H9 (cell line): Measurements from ENCODE around the gene SEC23IP. TPM values are rescaled to one million over a fixed set of nuclear protein-coding genes. Genes with fewer than 3 reads are reported as not detected.

Source experiments
- DNase-seq: peaks from one replicate; pipeline ENCODE4 v3.0.0-alpha.2; 2017
- H2AFZ ChIP-seq: one replicate; pipeline ENCODE4 v1.6.1; 2013; ENCODE audit warnings: mild to moderate bottlenecking, low read length, control low read depth, moderate library complexity
- H2AK5ac ChIP-seq: 2 replicates; pipeline ENCODE4 v1.6.1; 2013; ENCODE audit warnings: low read length, control low read depth, mixed read lengths; ENCODE audit not compliant: insufficient read length
- H2BK120ac ChIP-seq: one replicate; pipeline ENCODE4 v1.6.1; 2013; ENCODE audit warnings: low read depth, mild to moderate bottlenecking, low read length, control low read depth, inconsistent platforms; ENCODE audit not compliant: poor library complexity, severe bottlenecking
- H2BK12ac ChIP-seq: 2 replicates; pipeline ENCODE4 v1.6.1; 2013; ENCODE audit warnings: low read length, control low read depth, mixed read lengths, low read depth; ENCODE audit not compliant: insufficient read length
- H2BK15ac ChIP-seq: 2 replicates; pipeline ENCODE4 v1.6.1; 2013; ENCODE audit warnings: low read depth, low read length, control low read depth
- H2BK20ac ChIP-seq: one replicate; pipeline ENCODE4 v1.6.1; 2013; ENCODE audit warnings: low read depth, mild to moderate bottlenecking, low read length, control low read depth, inconsistent platforms; ENCODE audit not compliant: poor library complexity, severe bottlenecking
- H2BK5ac ChIP-seq: 2 replicates; pipeline ENCODE4 v1.6.1; 2013; ENCODE audit warnings: low read length, control low read depth, mixed read lengths; ENCODE audit not compliant: insufficient read length
- H3K14ac ChIP-seq: 2 replicates; pipeline ENCODE4 v1.6.1; 2013; ENCODE audit warnings: low read length, control low read depth; ENCODE audit not compliant: insufficient read depth
- H3K18ac ChIP-seq: 2 replicates; pipeline ENCODE4 v1.6.1; 2013; ENCODE audit warnings: low read depth, mild to moderate bottlenecking, mixed read lengths, low read length, control low read depth; ENCODE audit not compliant: insufficient read length
- H3K23ac ChIP-seq: 2 replicates; pipeline ENCODE4 v1.6.1; 2013; ENCODE audit warnings: low read length, control low read depth, mixed read lengths, low read depth; ENCODE audit not compliant: insufficient read length
- H3K23me2 ChIP-seq: 2 replicates; pipeline ENCODE4 v1.6.1; 2013; ENCODE audit warnings: low read depth, mild to moderate bottlenecking, mixed read lengths, low read length, control low read depth; ENCODE audit not compliant: insufficient read length, poor library complexity, severe bottlenecking
- H3K27ac ChIP-seq: 2 replicates; pipeline ENCODE4 v1.5.1; 2013; ENCODE audit warnings: low read length, control low read depth, mixed read lengths, low read depth; ENCODE audit not compliant: insufficient read length
- H3K27me3 ChIP-seq: 2 replicates; pipeline ENCODE4 v1.6.1; 2013; ENCODE audit warnings: low read length, control low read depth, inconsistent platforms; ENCODE audit not compliant: insufficient read depth
- H3K4ac ChIP-seq: 2 replicates; pipeline ENCODE4 v1.6.1; 2013; ENCODE audit warnings: low read depth, mild to moderate bottlenecking, control low read depth, inconsistent platforms, low read length, moderate library complexity
- H3K4me1 ChIP-seq: 2 replicates; pipeline ENCODE4 v1.6.1; 2013; ENCODE audit warnings: low read length, control low read depth, inconsistent platforms; ENCODE audit not compliant: insufficient read depth
- H3K4me2 ChIP-seq: 2 replicates; pipeline ENCODE4 v1.6.1; 2013; ENCODE audit warnings: low read length, control low read depth, mixed read lengths; ENCODE audit not compliant: insufficient read length, insufficient read depth
- H3K56ac ChIP-seq: 2 replicates; pipeline ENCODE4 v1.6.1; 2013; ENCODE audit warnings: low read depth, mild to moderate bottlenecking, mixed read lengths, low read length, control low read depth; ENCODE audit not compliant: insufficient read length
- H3K79me1 ChIP-seq: 2 replicates; pipeline ENCODE4 v1.6.1; 2013; ENCODE audit warnings: low read depth, mild to moderate bottlenecking, moderate library complexity, low read length, control low read depth, inconsistent platforms; ENCODE audit not compliant: insufficient read depth, poor library complexity, severe bottlenecking
- H3K79me2 ChIP-seq: 2 replicates; pipeline ENCODE4 v1.6.1; 2013; ENCODE audit warnings: low read length, control low read depth, inconsistent platforms; ENCODE audit not compliant: insufficient read depth
- H3K9ac ChIP-seq: 2 replicates; pipeline ENCODE4 v1.6.1; 2013; ENCODE audit warnings: low read length, control low read depth, mixed read lengths; ENCODE audit not compliant: insufficient read length; ENCODE audit errors: extremely low read depth
- H3K9me3 ChIP-seq: one replicate; pipeline ENCODE4 v1.6.1; 2013; ENCODE audit warnings: low read depth, low read length, inconsistent platforms; ENCODE audit not compliant: control insufficient read depth
- H3T11ph ChIP-seq: one replicate; pipeline ENCODE4 v1.6.1; 2013; ENCODE audit warnings: mild to moderate bottlenecking, low read length, control low read depth, inconsistent platforms
- H4K20me1 ChIP-seq: one replicate; pipeline ENCODE4 v1.6.1; 2013; ENCODE audit not compliant: control insufficient read depth, insufficient read length, insufficient read depth
- H4K5ac ChIP-seq: 2 replicates; pipeline ENCODE4 v1.6.1; 2013; ENCODE audit warnings: low read depth, mild to moderate bottlenecking, mixed read lengths, low read length, control low read depth; ENCODE audit not compliant: insufficient read length
- H4K8ac ChIP-seq: replicated peaks from 2 replicates; pipeline ENCODE4 v1.6.1; 2013; ENCODE audit warnings: low read length, control low read depth, mixed read lengths, low read depth; ENCODE audit not compliant: insufficient read length
- H4K91ac ChIP-seq: 2 replicates; pipeline ENCODE4 v1.6.1; 2013; ENCODE audit warnings: low read depth, mild to moderate bottlenecking, moderate library complexity, mixed read lengths, low read length, control low read depth; ENCODE audit not compliant: insufficient read length
- H3K27ac Mint-ChIP-seq, 3 experiments: 2 replicates in 2 of 3; 3 replicates in 1 of 3; pipeline ENCODE4 v1.8.0; 2020 to 2021; ENCODE audit warnings: mixed read lengths in 3 of 3, mild to moderate bottlenecking in 1 of 3, moderate library complexity in 1 of 3
- H3K27me3 Mint-ChIP-seq: 2 replicates; pipeline ENCODE4 v1.8.0; 2021; ENCODE audit warnings: low read depth, mild to moderate bottlenecking, moderate library complexity, mixed read lengths
- H3K36me3 Mint-ChIP-seq, 3 experiments: 2 replicates in 2 of 3; 3 replicates in 1 of 3; pipeline ENCODE4 v1.8.0; 2020 to 2021; ENCODE audit warnings: low read depth in 3 of 3, mixed read lengths in 3 of 3; ENCODE audit not compliant: insufficient read depth in 1 of 3
- H3K4me1 Mint-ChIP-seq, 2 experiments: 2 replicates each; pipeline ENCODE4 v1.8.0; 2020; ENCODE audit warnings: mixed read lengths in 2 of 2
- H3K4me3 Mint-ChIP-seq, 2 experiments: 2 replicates in 1 of 2; 3 replicates in 1 of 2; pipeline ENCODE4 v1.8.0; 2020 to 2021; ENCODE audit warnings: mild to moderate bottlenecking in 2 of 2, mixed read lengths in 2 of 2, moderate library complexity in 1 of 2
- H3K9me3 Mint-ChIP-seq, 2 experiments: 2 replicates in 1 of 2; 3 replicates in 1 of 2; pipeline ENCODE4 v1.8.0; 2020; ENCODE audit warnings: mild to moderate bottlenecking in 2 of 2, mixed read lengths in 2 of 2, moderate library complexity in 1 of 2
- WGBS: extraction: QIAGEN DNeasy Blood & Tissue Kit; methylation state at CpG from one replicate; pipeline ENCODE4 v1.1.7; 2013; ENCODE audit warnings: missing lambda C conversion rate, low lambda C conversion rate, mixed read lengths; ENCODE audit not compliant: insufficient read length; ENCODE audit errors: extremely low coverage; 5-methylcytosine and 5-hydroxymethylcytosine counted together
- total RNA-seq: library from RNA; stranded (reverse); gene quantifications from 2 replicates; pipeline ENCODE4 v1.2.1, GENCODE V29; 2021
- TF ChIP-seq, protein P1 (sequence below): fragments of 200-600 bp; sonication (generic); conservative IDR thresholded peaks from 3 replicates; pipeline ENCODE4 v1.8.0; 2021; ENCODE audit warnings: antibody characterized with exemption, mild to moderate bottlenecking

Gene SEC23IP
- total RNA-seq, 1 experiment from 2014 or later, result 93.0 TPM

DNA sequence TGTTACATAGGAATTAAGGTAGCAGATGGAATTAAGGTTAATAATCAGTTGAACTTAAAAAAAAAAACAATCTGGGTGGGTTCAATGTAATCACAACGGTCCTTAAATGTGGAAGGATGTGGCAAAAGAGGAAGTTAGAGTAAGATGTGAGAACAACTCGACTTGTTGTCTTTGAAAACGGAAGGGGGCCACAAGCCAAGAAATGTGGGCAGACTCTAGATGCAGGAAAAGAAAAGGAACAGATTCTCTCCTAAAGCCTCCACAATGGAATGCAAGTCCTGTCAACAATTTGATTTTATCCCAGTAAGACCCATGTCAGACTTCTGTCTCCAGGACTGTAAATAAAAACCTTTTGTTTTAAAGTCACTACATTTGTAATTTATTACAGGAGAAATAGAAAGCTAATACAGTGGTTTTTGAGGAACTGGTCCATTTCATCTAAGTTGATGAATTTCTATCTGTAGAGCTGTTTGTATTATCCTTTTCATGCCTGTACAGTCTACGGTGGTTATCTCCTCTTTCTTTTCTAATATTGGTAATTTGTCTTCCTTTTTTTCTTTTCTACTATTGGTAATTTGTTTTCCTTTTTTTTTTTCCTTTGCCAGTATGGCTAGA, 28.5 kb upstream of the SEC23IP start:
- no peak overlapping the region for H3T11ph ChIP-seq
- peaks cover 5% of the 10 kb centered on the region for H3K79me1 ChIP-seq
- no peak overlapping the region for H3K14ac ChIP-seq
- no peak overlapping the region for H3K4me2 ChIP-seq
- no peaks in the 10 kb centered on the region for H3K9me3 ChIP-seq
- H2BK5ac ChIP-seq, result no peak overlapping the region
- H2BK15ac ChIP-seq, result no peak overlapping the region
- H4K8ac ChIP-seq, result no peak overlapping the region
- no peak for DNase-seq
- Mint-ChIP-seq H3K27me3 (no peaks in the 10 kb centered on the region), H3K9me3 (peaks cover 14 to 16% of the 10 kb centered on the region in 2 experiments), H3K27ac (no peak overlapping the region), H3K4me1 (peaks cover 29 to 32% of the 10 kb centered on the region in 2 experiments), H3K4me3 (no peak overlapping the region; a peak in 1 of 5 replicates), H3K36me3 (peaks cover 29 to 32% (median 29%) of the 10 kb centered on the region in 3 experiments)
- H3K27me3 ChIP-seq, result no peaks in the 10 kb centered on the region
- H3K27ac ChIP-seq, result no peak overlapping the region
- no peak overlapping the region for H3K23ac ChIP-seq
- no peak overlapping the region for H3K18ac ChIP-seq
- H2AK5ac ChIP-seq, result no peak overlapping the region
- H3K79me2 ChIP-seq, result peaks cover 36% of the 10 kb centered on the region
- H4K91ac ChIP-seq, result no peak overlapping the region
- H2AFZ ChIP-seq, result no peak overlapping the region
- no CpG with 5 or more reads among the region's 4 CpGs for WGBS
- no peak overlapping the region for H2BK120ac ChIP-seq
- no peaks in the 10 kb centered on the region for H3K23me2 ChIP-seq
- H2BK12ac ChIP-seq, result no peak overlapping the region
- H2BK20ac ChIP-seq, result no peak overlapping the region
- H3K4me1 ChIP-seq, result peaks cover 2% of the 10 kb centered on the region; the same call in 1 of the 2 replicates
- no peak overlapping the region for H3K4ac ChIP-seq
- H4K20me1 ChIP-seq, result no peaks in the 10 kb centered on the region
- no peak overlapping the region for H3K9ac ChIP-seq
- TF ChIP-seq, protein P1, sequence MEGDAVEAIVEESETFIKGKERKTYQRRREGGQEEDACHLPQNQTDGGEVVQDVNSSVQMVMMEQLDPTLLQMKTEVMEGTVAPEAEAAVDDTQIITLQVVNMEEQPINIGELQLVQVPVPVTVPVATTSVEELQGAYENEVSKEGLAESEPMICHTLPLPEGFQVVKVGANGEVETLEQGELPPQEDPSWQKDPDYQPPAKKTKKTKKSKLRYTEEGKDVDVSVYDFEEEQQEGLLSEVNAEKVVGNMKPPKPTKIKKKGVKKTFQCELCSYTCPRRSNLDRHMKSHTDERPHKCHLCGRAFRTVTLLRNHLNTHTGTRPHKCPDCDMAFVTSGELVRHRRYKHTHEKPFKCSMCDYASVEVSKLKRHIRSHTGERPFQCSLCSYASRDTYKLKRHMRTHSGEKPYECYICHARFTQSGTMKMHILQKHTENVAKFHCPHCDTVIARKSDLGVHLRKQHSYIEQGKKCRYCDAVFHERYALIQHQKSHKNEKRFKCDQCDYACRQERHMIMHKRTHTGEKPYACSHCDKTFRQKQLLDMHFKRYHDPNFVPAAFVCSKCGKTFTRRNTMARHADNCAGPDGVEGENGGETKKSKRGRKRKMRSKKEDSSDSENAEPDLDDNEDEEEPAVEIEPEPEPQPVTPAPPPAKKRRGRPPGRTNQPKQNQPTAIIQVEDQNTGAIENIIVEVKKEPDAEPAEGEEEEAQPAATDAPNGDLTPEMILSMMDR, result no peak
- no peak overlapping the region for H3K56ac ChIP-seq
- no peak overlapping the region for H4K5ac ChIP-seq
